Nephron progenitor cell (in vitro differentiated cells): Measurements from ENCODE around the gene TIAL1.

Source experiments
- DNase-seq: peaks from one replicate; pipeline ENCODE4 v3.0.0; 2021
- H3K27ac Mint-ChIP-seq: 2 replicates; pipeline ENCODE4 v1.8.0; 2021; ENCODE audit warnings: mild to moderate bottlenecking, moderate library complexity, mixed read lengths
- H3K27me3 Mint-ChIP-seq: 2 replicates; pipeline ENCODE4 v1.8.0; 2021; ENCODE audit warnings: mild to moderate bottlenecking, low read depth, mixed read lengths; ENCODE audit not compliant: poor library complexity
- H3K36me3 Mint-ChIP-seq: 2 replicates; pipeline ENCODE4 v1.8.0; 2021; ENCODE audit warnings: low read depth, mixed read lengths
- H3K4me1 Mint-ChIP-seq: 2 replicates; pipeline ENCODE4 v1.8.0; 2021; ENCODE audit warnings: mixed read lengths
- H3K4me3 Mint-ChIP-seq: 2 replicates; pipeline ENCODE4 v1.8.0; 2021; ENCODE audit warnings: mild to moderate bottlenecking, moderate library complexity, mixed read lengths
- H3K9me3 Mint-ChIP-seq: 2 replicates; pipeline ENCODE4 v1.8.0; 2021; ENCODE audit warnings: mild to moderate bottlenecking, moderate library complexity, mixed read lengths
- CTCF ChIP-seq: fragments of 200-600 bp; sonication (generic); IDR thresholded peaks from 2 replicates; pipeline ENCODE4 v1.5.0; 2021; ENCODE audit warnings: antibody characterized with exemption

The TIAL1 gene

GRCh38 chr10:119608316-119609155, 11.8 kb upstream of the TIAL1 start:
- peak overlapping the region; percentile 10 for H3K4me3 Mint-ChIP-seq

DNA sequence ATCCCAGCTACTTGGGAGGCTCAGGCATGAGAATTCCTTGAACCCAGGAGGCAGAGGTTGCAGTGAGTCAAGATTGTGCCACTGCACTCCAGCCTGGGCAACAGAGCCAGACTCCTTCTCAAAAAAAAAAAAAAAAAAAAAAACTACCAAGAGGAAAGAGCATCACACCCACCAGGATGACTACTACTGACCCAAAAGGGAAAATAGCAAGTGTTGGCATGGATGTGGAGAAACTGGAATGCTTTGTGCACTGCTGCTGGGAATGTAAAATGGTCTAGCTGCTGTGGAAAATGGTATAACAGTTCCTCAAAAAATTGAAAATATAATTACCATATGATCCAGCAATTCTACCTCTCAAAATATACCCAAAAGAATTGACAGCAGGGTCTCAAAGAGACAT, 7.7 kb upstream of the TIAL1 start:
- H3K9me3 Mint-ChIP-seq = peaks cover 3% of the 10 kb centered on the region

More at GRCh38 chr10:119608316-119609155, 11.8 kb upstream of the TIAL1 start:
- no peaks in the 10 kb centered on the region for H3K36me3 Mint-ChIP-seq
- H3K27ac Mint-ChIP-seq = no peak overlapping the region
- TF ChIP-seq CTCF = peak; percentile 51
- peaks cover 26% of the 10 kb centered on the region for H3K27me3 Mint-ChIP-seq
- peaks cover 13% of the 10 kb centered on the region for H3K9me3 Mint-ChIP-seq
- DNase-seq = peak; percentile 44
- no peaks in the 10 kb centered on the region for H3K4me1 Mint-ChIP-seq

DNA sequence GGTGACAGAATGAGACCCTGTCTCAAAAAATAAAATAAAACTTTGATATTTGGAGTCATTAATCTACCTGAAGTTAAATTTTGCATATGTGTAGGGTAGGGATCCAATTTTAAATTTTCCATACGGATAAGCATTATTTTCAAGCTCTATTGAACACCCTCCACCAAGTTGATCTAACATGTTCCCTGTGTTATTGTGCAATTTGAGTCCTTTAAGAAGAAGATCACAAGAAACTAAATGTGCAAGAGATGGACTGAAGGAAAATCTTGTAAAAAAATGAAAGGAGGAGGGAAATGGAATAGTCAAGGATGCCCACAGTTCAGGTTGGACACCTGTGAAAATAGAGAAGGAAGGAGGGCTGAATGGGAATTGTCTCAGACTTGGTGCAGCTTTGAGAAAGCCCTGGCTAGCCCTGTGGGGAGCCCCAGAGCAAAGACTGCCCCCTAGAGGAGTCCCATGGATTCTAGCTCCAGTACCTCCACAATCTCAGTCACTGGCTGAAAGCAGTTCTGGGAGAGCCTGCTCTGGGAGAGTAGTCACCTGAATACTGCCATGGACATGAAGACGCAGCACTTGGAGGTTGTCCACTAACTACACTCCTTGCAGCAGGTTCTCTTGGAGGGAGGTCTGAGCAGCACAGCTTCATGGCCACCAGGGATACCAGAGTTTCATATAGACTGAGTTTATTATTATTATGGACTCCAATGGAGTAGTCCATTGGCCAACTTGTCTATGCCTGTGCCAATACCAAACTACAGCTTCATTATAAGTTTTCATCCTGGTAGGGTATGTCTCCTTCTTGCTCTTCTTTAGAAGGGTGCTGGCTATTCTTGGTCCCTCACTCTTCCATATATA, 5.7 kb upstream of the TIAL1 start:
- Mint-ChIP-seq H3K27me3 (peaks cover 9% of the 10 kb centered on the region), H3K9me3 (peaks cover 11% of the 10 kb centered on the region), H3K36me3 (peaks cover 8% of the 10 kb centered on the region), H3K4me3 (no peak overlapping the region), H3K4me1 (peaks cover 6% of the 10 kb centered on the region), H3K27ac (no peak overlapping the region)
- peak; percentile 21 for TF ChIP-seq CTCF
- DNase-seq = peak; percentile 16

More for the DNA sequence above, 7.7 kb upstream of the TIAL1 start:
- H3K27ac Mint-ChIP-seq = no peak overlapping the region
- H3K36me3 Mint-ChIP-seq = no peaks in the 10 kb centered on the region
- peaks cover 18% of the 10 kb centered on the region for H3K27me3 Mint-ChIP-seq
- no peak overlapping the region for H3K4me3 Mint-ChIP-seq
- no peak for DNase-seq
- H3K4me1 Mint-ChIP-seq = no peaks in the 10 kb centered on the region
- TF ChIP-seq CTCF = no peak

DNA sequence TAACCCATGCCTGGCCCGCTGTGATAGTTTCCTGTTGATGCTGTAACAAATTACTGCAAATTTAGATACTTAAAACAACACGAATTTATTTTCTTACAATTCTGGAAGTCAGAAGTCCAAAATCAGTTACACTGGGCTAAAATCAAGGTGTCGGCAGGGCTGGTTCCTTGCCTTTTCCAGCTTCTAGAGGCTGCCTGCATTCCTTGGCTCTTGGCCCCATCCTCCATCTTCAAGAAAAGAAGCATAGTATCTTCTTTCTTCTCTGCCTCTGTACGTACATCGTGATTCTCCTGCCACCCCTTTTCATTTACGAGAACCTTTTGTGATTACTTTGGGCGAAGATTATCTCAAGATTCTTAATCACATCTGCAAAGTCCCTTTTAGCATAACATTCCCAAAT, 1.6 kb upstream of the TIAL1 start:
- Mint-ChIP-seq H3K4me3 (peak overlapping the region; percentile 37), H3K9me3 (peaks cover 11% of the 10 kb centered on the region), H3K27me3 (peaks cover 4% of the 10 kb centered on the region), H3K4me1 (peaks cover 32% of the 10 kb centered on the region), H3K36me3 (peaks cover 21% of the 10 kb centered on the region), H3K27ac (no peak overlapping the region)
- no peak for DNase-seq
- TF ChIP-seq CTCF = no peak

DNA sequence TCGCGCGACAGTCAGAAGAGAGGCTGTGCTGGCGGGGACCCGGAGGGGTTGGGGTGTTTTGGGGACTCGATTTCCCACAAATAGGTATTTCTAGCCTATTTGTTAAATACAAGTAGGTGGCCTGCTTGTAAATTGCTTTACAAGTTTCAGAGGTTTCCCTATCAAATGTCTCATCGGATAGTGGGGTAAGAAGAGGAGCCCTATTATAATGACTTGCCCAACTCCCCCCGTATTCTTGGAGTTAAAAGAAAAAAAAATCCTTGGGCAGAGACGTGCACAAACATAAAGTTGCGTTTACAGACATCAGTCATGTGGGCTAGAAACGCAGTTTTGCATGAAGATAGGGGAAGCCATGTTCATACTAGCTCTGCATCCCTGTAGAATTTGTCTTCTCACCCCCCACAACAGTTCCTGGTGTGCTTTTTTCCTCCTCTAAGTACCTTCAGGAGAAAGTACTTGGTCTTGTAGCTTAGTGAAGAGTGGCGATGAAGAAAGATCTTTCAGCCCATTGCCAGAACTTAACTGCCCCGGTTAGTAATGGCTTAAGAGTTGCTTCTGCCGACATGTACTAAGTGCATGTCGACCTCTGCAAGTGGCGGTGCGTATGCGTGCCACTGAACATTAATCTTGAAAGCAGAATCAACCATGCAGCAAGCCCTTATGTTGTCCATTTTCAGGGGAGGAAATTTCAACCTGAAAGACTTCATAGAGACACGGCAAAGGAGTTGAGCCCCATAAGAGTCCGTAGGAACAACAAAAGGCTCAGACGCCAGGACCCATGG, 832 bp upstream of the TIAL1 start:
- DNase-seq = no peak
- Mint-ChIP-seq H3K9me3 (peaks cover 11% of the 10 kb centered on the region), H3K27me3 (peaks cover 4% of the 10 kb centered on the region), H3K36me3 (peaks cover 24% of the 10 kb centered on the region), H3K4me1 (peaks cover 40% of the 10 kb centered on the region), H3K4me3 (peak overlapping the region; percentile 92), H3K27ac (peak overlapping the region; percentile 70)
- no peak for TF ChIP-seq CTCF
